Loucy (cell line): ENCODE measurements around the gene PSMB9.

Experiments used
- H2AFZ ChIP-seq: fragments of 200-600 bp; sonication (generic); 2 replicates; pipeline ENCODE4 v1.6.0; 2016; ENCODE audit warnings: antibody characterized with exemption, mild to moderate bottlenecking, low read length, moderate library complexity
- H3F3A ChIP-seq: fragments of 200-600 bp; 2 replicates; pipeline ENCODE4 v1.6.0; 2016; ENCODE audit warnings: antibody characterized with exemption, low read depth, mild to moderate bottlenecking
- H3K27me3 ChIP-seq: fragments of 200-600 bp; sonication (generic); 2 replicates; pipeline ENCODE4 v1.6.1; 2014; ENCODE audit warnings: low read length, mild to moderate bottlenecking; ENCODE audit not compliant: insufficient read depth, poor library complexity, severe bottlenecking
- H3K36me3 ChIP-seq: fragments of 200-600 bp; sonication (generic); 2 replicates; pipeline ENCODE4 v1.6.1; 2016; ENCODE audit warnings: low read length; ENCODE audit not compliant: insufficient read depth
- H3K4me1 ChIP-seq: fragments of 200-600 bp; sonication (generic); 2 replicates; pipeline ENCODE4 v1.5.1; 2014; ENCODE audit warnings: low read length, mild to moderate bottlenecking; ENCODE audit not compliant: insufficient read depth, poor library complexity, severe bottlenecking
- H3K4me2 ChIP-seq: fragments of 200-600 bp; sonication (generic); 2 replicates; pipeline ENCODE4 v1.6.0; 2014; ENCODE audit warnings: antibody characterized with exemption, low read length, low read depth, mild to moderate bottlenecking; ENCODE audit not compliant: poor library complexity, severe bottlenecking
- H3K4me3 ChIP-seq: fragments of 200-600 bp; sonication (generic); 2 replicates; pipeline ENCODE4 v1.5.1; 2014; ENCODE audit warnings: low read length, mild to moderate bottlenecking, mixed read lengths; ENCODE audit not compliant: poor library complexity, severe bottlenecking
- H3K79me2 ChIP-seq: fragments of 200-600 bp; sonication (generic); 2 replicates; pipeline ENCODE4 v1.6.1; 2014; ENCODE audit warnings: low read length; ENCODE audit not compliant: insufficient read depth
- H3K9ac ChIP-seq: fragments of 200-600 bp; sonication (generic); 2 replicates; pipeline ENCODE4 v1.6.0; 2014; ENCODE audit warnings: mild to moderate bottlenecking, low read depth, low read length, moderate library complexity; ENCODE audit not compliant: poor library complexity, severe bottlenecking
- H3K9me2 ChIP-seq: fragments of 200-600 bp; sonication (generic); replicated peaks from 2 replicates; pipeline ENCODE4 v1.6.1; 2016; ENCODE audit warnings: low read depth, low read length, mixed read lengths
- H3K9me3 ChIP-seq: fragments of 200-600 bp; sonication (generic); 2 replicates; pipeline ENCODE4 v1.6.1; 2014; ENCODE audit warnings: mild to moderate bottlenecking, antibody characterized with exemption, low read length, low read depth; ENCODE audit not compliant: insufficient read depth
- H4K20me1 ChIP-seq: fragments of 200-600 bp; sonication (generic); 2 replicates; pipeline ENCODE4 v1.6.0; 2014; ENCODE audit warnings: antibody characterized with exemption, low read length, mild to moderate bottlenecking; ENCODE audit not compliant: insufficient read depth, poor library complexity, severe bottlenecking
- CTCF ChIP-seq: fragments of 200-600 bp; sonication (generic); conservative IDR thresholded peaks from 2 replicates; pipeline ENCODE4 v1.5.1; 2014; ENCODE audit warnings: mild to moderate bottlenecking, antibody characterized with exemption, low read length
- EZH2phosphoT487 ChIP-seq: fragments of 200-600 bp; IDR thresholded peaks from 2 replicates; pipeline ENCODE4 v1.6.1; 2018; ENCODE audit warnings: antibody characterized with exemption, mild to moderate bottlenecking, moderate library complexity, borderline replicate concordance

The PSMB9 gene

GRCh38 chr6:32815996-32816395 is 38.0 kb upstream of the PSMB9 start:
- no peak overlapping the region for H3K4me3 ChIP-seq
- TF ChIP-seq CTCF = no peak
- no peak for TF ChIP-seq EZH2phosphoT487
- no peaks in the 10 kb centered on the region for H3K9me3 ChIP-seq
- H3K9me2 ChIP-seq = no peaks in the 10 kb centered on the region
- H4K20me1 ChIP-seq = no peaks in the 10 kb centered on the region
- no peak overlapping the region for H2AFZ ChIP-seq
- H3F3A ChIP-seq = no peaks in the 10 kb centered on the region
- no peaks in the 10 kb centered on the region for H3K27me3 ChIP-seq
- H3K4me2 ChIP-seq = no peak overlapping the region
- no peaks in the 10 kb centered on the region for H3K4me1 ChIP-seq
- no peaks in the 10 kb centered on the region for H3K79me2 ChIP-seq
- H3K36me3 ChIP-seq = no peaks in the 10 kb centered on the region
- H3K9ac ChIP-seq = no peak overlapping the region

DNA sequence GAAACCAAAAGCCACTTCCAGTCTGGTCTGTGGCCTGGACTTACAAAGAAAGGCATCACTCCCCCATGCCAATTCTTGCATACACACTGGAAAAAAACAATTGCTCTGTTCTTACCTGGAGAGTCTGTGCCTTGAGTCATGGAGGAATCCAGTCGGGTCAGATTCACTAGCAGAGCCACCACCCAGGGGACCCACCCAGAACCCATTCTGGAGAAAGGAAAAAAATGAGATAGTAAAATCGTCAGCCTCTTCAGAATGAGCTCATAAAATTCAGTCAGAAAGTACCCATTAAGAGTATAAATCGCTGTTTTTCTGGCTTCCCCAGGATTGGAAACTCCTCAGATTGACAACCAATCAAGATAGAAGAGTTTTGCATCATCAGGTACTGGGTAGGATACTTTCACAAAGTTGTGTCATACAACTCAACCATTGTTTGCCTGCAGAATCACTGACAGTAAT is 37.2 kb upstream of the PSMB9 start, which contains the start of gene HLA-DOB:
TSS of gene HLA-DOB (minus strand) at position 257 of the 459 bp plus-strand sequence. CDS start at position 206, 51 bp downstream.
- H3K36me3 ChIP-seq = no peaks in the 10 kb centered on the region
- H2AFZ ChIP-seq = no peak within 1 kb of the TSS
- no peak within 1 kb of the TSS for H3K9ac ChIP-seq
- no peak within 1 kb of the TSS for H3K4me3 ChIP-seq
- no peaks in the 10 kb centered on the region for H3F3A ChIP-seq
- H3K9me2 ChIP-seq = no peaks in the 10 kb centered on the region
- no peaks in the 10 kb centered on the region for H3K27me3 ChIP-seq
- H3K4me1 ChIP-seq = no peaks in the 10 kb centered on the region
- TF ChIP-seq CTCF (no peak), EZH2phosphoT487 (no peak)
- no peaks in the 10 kb centered on the region for H4K20me1 ChIP-seq
- no peaks in the 10 kb centered on the region for H3K79me2 ChIP-seq
- no peak within 1 kb of the TSS for H3K4me2 ChIP-seq
- H3K9me3 ChIP-seq = no peaks in the 10 kb centered on the region

GRCh38 chr6:32818867-32819266 is 35.1 kb upstream of the PSMB9 start:
- no peaks in the 10 kb centered on the region for H3K4me1 ChIP-seq
- no peaks in the 10 kb centered on the region for H3K27me3 ChIP-seq
- H3K4me3 ChIP-seq = no peak overlapping the region
- no peaks in the 10 kb centered on the region for H4K20me1 ChIP-seq
- H3K36me3 ChIP-seq = no peaks in the 10 kb centered on the region
- no peaks in the 10 kb centered on the region for H3F3A ChIP-seq
- H3K9ac ChIP-seq = no peak overlapping the region
- H3K4me2 ChIP-seq = no peak overlapping the region
- H2AFZ ChIP-seq = no peak overlapping the region
- H3K79me2 ChIP-seq = no peaks in the 10 kb centered on the region
- no peaks in the 10 kb centered on the region for H3K9me2 ChIP-seq
- no peaks in the 10 kb centered on the region for H3K9me3 ChIP-seq
- TF ChIP-seq EZH2phosphoT487 (no peak), CTCF (no peak)
